ENCODE results near the gene SH3D19.
A peak's percentile ranks its signal among the peaks of the same experiment; 100 is the strongest.

Gene SH3D19

GRCh38 chr4:151233600-151233999, 91.8 kb downstream of the SH3D19 start:
- TF ChIP-seq TAF1 (IDR thresholded peaks at IDR 0.05; ENCODE audit: low read depth) (no peak), EP300 (IDR thresholded peaks at IDR 0.05; ENCODE audit: borderline replicate concordance) (no peak), FOXM1 (IDR thresholded peaks at IDR 0.05; ENCODE audit: borderline replicate concordance, low read depth) (no peak), ZBTB7A (IDR thresholded peaks at IDR 0.05; ENCODE audit: low read depth) (no peak), TEAD4 (IDR thresholded peaks at IDR 0.05) (no peak), CREB1 (IDR thresholded peaks at IDR 0.05; ENCODE audit: low read depth) (no peak), EGR1 (IDR thresholded peaks at IDR 0.05) (no peak), RAD21 (IDR thresholded peaks at IDR 0.05; ENCODE audit: low read depth) (no peak), YY1 (IDR thresholded peaks at IDR 0.05; ENCODE audit: low read depth) (no peak), TCF12 (IDR thresholded peaks at IDR 0.05; ENCODE audit: low read depth) (no peak), CEBPB (IDR thresholded peaks at IDR 0.05) (no peak), USF1 (IDR thresholded peaks at IDR 0.05) (no peak), NFIC (IDR thresholded peaks at IDR 0.05) (no peak)
- TF ChIP-seq, protein P1, sequence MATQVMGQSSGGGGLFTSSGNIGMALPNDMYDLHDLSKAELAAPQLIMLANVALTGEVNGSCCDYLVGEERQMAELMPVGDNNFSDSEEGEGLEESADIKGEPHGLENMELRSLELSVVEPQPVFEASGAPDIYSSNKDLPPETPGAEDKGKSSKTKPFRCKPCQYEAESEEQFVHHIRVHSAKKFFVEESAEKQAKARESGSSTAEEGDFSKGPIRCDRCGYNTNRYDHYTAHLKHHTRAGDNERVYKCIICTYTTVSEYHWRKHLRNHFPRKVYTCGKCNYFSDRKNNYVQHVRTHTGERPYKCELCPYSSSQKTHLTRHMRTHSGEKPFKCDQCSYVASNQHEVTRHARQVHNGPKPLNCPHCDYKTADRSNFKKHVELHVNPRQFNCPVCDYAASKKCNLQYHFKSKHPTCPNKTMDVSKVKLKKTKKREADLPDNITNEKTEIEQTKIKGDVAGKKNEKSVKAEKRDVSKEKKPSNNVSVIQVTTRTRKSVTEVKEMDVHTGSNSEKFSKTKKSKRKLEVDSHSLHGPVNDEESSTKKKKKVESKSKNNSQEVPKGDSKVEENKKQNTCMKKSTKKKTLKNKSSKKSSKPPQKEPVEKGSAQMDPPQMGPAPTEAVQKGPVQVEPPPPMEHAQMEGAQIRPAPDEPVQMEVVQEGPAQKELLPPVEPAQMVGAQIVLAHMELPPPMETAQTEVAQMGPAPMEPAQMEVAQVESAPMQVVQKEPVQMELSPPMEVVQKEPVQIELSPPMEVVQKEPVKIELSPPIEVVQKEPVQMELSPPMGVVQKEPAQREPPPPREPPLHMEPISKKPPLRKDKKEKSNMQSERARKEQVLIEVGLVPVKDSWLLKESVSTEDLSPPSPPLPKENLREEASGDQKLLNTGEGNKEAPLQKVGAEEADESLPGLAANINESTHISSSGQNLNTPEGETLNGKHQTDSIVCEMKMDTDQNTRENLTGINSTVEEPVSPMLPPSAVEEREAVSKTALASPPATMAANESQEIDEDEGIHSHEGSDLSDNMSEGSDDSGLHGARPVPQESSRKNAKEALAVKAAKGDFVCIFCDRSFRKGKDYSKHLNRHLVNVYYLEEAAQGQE (IDR thresholded peaks at IDR 0.05; ENCODE audit: low read depth), result no peak
- TF ChIP-seq, protein P2, sequence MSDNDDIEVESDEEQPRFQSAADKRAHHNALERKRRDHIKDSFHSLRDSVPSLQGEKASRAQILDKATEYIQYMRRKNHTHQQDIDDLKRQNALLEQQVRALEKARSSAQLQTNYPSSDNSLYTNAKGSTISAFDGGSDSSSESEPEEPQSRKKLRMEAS (IDR thresholded peaks at IDR 0.05), result no peak

DNA sequence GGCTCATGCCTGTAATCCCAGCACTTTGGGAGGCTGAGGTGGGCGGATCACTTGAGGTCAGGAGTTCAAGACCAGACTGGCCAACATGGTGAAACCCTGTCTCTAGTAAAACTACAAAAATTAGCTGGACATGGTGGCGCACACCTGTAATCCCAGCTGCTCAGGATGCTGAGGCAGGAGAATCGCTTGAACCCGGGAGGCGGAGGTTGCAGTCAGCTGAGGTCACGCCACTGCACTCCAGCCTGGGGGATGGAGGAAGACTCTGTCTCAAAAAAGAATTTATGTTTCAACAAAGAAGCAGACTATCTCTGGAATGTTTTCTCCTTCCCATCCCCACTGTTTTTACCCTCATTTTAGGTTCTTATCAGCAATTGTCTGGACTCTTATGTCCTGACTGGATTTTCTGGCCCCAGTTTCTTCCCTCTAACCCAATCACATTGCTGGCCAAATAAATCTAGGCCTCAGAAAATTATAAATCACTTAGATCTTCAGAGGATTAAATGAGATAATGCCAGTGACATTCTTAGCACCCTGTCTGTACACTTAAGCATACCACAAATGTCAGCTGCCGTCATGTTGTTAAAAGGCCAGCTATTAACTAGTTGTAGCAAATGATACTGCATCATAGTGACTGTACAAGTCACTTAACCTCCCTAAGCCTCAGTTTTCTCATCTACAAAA, 93.3 kb downstream of the SH3D19 start:
- TF ChIP-seq USF1 (IDR thresholded peaks at IDR 0.05) (no peak), EP300 (IDR thresholded peaks at IDR 0.05; ENCODE audit: borderline replicate concordance) (no peak), CEBPB (IDR thresholded peaks at IDR 0.05) (no peak), NFIC (IDR thresholded peaks at IDR 0.05) (no peak), YY1 (IDR thresholded peaks at IDR 0.05; ENCODE audit: low read depth) (no peak), EGR1 (IDR thresholded peaks at IDR 0.05) (no peak), TAF1 (IDR thresholded peaks at IDR 0.05; ENCODE audit: low read depth) (no peak), TEAD4 (IDR thresholded peaks at IDR 0.05) (no peak), CREB1 (IDR thresholded peaks at IDR 0.05; ENCODE audit: low read depth) (no peak), TCF12 (IDR thresholded peaks at IDR 0.05; ENCODE audit: low read depth) (no peak), FOXM1 (IDR thresholded peaks at IDR 0.05; ENCODE audit: borderline replicate concordance, low read depth) (no peak)
- TF ChIP-seq, protein P2 (IDR thresholded peaks at IDR 0.05), result no peak

GRCh38 chr4:151228189-151229119, 97.0 kb downstream of the SH3D19 start:
- TF ChIP-seq, protein P1 (IDR thresholded peaks at IDR 0.05; ENCODE audit: low read depth), result no peak
- TF ChIP-seq, protein P2 (IDR thresholded peaks at IDR 0.05), result no peak
- TF ChIP-seq USF1 (IDR thresholded peaks at IDR 0.05), result no peak
- 0 out of 2 replicates have a peak, but pooled peaks have one; percentile 52 for TF ChIP-seq CEBPB (IDR thresholded peaks at IDR 0.05)
- no peak for TF ChIP-seq YY1 (IDR thresholded peaks at IDR 0.05; ENCODE audit: low read depth)
- no peak for TF ChIP-seq CREB1 (IDR thresholded peaks at IDR 0.05; ENCODE audit: low read depth)
- no peak for TF ChIP-seq EGR1 (IDR thresholded peaks at IDR 0.05)
- peak; percentile 70; the same call in 1 of the 2 replicates for TF ChIP-seq NFIC (IDR thresholded peaks at IDR 0.05)
- TF ChIP-seq TEAD4 (IDR thresholded peaks at IDR 0.05), result peak; percentile 64

DNA sequence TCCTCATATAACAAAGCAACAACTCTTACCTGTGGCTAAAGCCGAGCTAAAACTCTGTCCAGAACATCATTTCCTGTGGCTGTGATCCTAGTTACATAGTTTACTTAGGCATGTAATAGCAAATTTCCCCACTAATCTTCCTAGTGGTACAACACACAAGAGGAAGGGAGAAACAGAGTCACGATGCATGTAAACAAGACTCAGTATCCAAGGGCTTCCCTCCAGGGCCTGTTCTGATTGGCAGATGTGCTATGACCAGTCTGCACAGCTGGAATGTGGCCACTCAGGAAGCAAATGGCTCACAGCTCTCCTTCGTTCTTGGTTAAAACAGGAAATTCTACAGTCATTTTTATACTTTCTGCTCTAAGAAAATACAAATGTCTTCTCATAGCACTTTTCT, 97.7 kb downstream of the SH3D19 start:
- TF ChIP-seq TEAD4 (IDR thresholded peaks at IDR 0.05), result peak; percentile 74
- TF ChIP-seq RAD21 (IDR thresholded peaks at IDR 0.05; ENCODE audit: low read depth), result no peak

DNA sequence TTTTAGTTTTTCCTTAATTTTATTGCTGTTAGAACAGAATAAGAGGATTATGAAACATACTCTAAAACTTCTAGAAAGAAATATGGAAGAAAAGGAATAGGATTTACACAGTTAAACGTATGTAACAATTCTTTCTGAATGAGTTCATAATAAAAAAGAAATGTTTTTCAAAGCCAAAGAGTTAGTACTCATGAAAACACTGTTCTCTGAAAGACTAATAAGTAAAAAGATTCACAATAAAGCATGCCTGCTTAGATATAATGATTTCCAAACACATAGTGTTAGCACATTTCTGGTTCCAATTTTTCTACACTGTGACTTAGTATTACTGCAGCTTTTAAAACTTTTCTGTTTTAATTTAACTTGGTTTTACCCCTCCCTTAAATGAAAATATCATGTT, 98.2 kb downstream of the SH3D19 start:
- TF ChIP-seq CREB1 (IDR thresholded peaks at IDR 0.05; ENCODE audit: low read depth), result no peak
- no peak for TF ChIP-seq TCF12 (IDR thresholded peaks at IDR 0.05; ENCODE audit: low read depth)
- TF ChIP-seq YY1 (IDR thresholded peaks at IDR 0.05; ENCODE audit: low read depth), result no peak
- TF ChIP-seq, protein P2 (IDR thresholded peaks at IDR 0.05), result no peak
- TF ChIP-seq NFIC (IDR thresholded peaks at IDR 0.05), result no peak
- TF ChIP-seq TAF1 (IDR thresholded peaks at IDR 0.05; ENCODE audit: low read depth), result no peak
- TF ChIP-seq, protein P1 (IDR thresholded peaks at IDR 0.05; ENCODE audit: low read depth), result no peak
- TF ChIP-seq ZBTB7A (IDR thresholded peaks at IDR 0.05; ENCODE audit: low read depth), result no peak
- no peak for TF ChIP-seq TEAD4 (IDR thresholded peaks at IDR 0.05)
- no peak for TF ChIP-seq EGR1 (IDR thresholded peaks at IDR 0.05)

Measured in Ishikawa (cell line).